Mesendoderm (in vitro differentiated cells): ENCODE measurements around the gene KCNJ5.
A peak's percentile ranks its signal among the peaks of the same experiment; 100 is the strongest.

Experiments used
- DNase-seq: peaks from one replicate; pipeline ENCODE4 v3.0.0; 2013
- H2AK5ac ChIP-seq: 2 replicates; pipeline ENCODE4 v1.6.1; 2013; ENCODE audit warnings: low read length, inconsistent platforms
- H2BK120ac ChIP-seq: 2 replicates; pipeline ENCODE4 v1.6.1; 2013; ENCODE audit warnings: low read depth, mild to moderate bottlenecking, low read length, moderate library complexity, mixed read lengths
- H2BK15ac ChIP-seq: replicated peaks from 2 replicates; pipeline ENCODE4 v1.6.1; 2013; ENCODE audit warnings: low read depth, mild to moderate bottlenecking, moderate library complexity
- H2BK5ac ChIP-seq: 2 replicates; pipeline ENCODE4 v1.6.1; 2013; ENCODE audit warnings: low read length, inconsistent platforms
- H3K18ac ChIP-seq: 2 replicates; pipeline ENCODE4 v1.6.1; 2013; ENCODE audit warnings: mild to moderate bottlenecking, low read length, mixed read lengths
- H3K23ac ChIP-seq: one replicate; pipeline ENCODE4 v1.6.1; 2013; ENCODE audit warnings: low read length
- H3K27ac ChIP-seq: 2 replicates; pipeline ENCODE4 v1.5.1; 2013; ENCODE audit warnings: low read depth, mild to moderate bottlenecking, inconsistent platforms, low read length, moderate library complexity
- H3K27me3 ChIP-seq: 2 replicates; pipeline ENCODE4 v1.6.1; 2013; ENCODE audit warnings: low read length, control low read depth, mild to moderate bottlenecking, inconsistent platforms; ENCODE audit not compliant: insufficient read depth, poor library complexity
- H3K36me3 ChIP-seq: 2 replicates; pipeline ENCODE4 v1.6.1; 2013; ENCODE audit warnings: low read length, inconsistent platforms; ENCODE audit not compliant: control insufficient read depth, insufficient read depth
- H3K4ac ChIP-seq: one replicate; pipeline ENCODE4 v1.6.1; 2013; ENCODE audit warnings: low read depth, mild to moderate bottlenecking, low read length, moderate library complexity
- H3K4me1 ChIP-seq: 2 replicates; pipeline ENCODE4 v1.6.1; 2013; ENCODE audit warnings: low read depth, low read length, inconsistent platforms; ENCODE audit not compliant: control insufficient read depth
- H3K4me2 ChIP-seq: 2 replicates; pipeline ENCODE4 v1.6.1; 2013; ENCODE audit warnings: low read length
- H3K4me3 ChIP-seq: 2 replicates; pipeline ENCODE4 v1.5.1; 2013; ENCODE audit warnings: mild to moderate bottlenecking, low read length
- H3K56ac ChIP-seq: one replicate; pipeline ENCODE4 v1.6.1; 2013; ENCODE audit warnings: low read length
- H3K79me1 ChIP-seq: 2 replicates; pipeline ENCODE4 v1.6.1; 2013; ENCODE audit warnings: low read length, inconsistent platforms
- H3K79me2 ChIP-seq: 2 replicates; pipeline ENCODE4 v1.6.1; 2013; ENCODE audit warnings: mild to moderate bottlenecking, low read length; ENCODE audit not compliant: control insufficient read depth, insufficient read depth
- H3K9ac ChIP-seq: 2 replicates; pipeline ENCODE4 v1.6.1; 2013; ENCODE audit warnings: low read length, inconsistent platforms
- H4K5ac ChIP-seq: one replicate; pipeline ENCODE4 v1.6.1; 2013; ENCODE audit warnings: low read length
- H4K8ac ChIP-seq: one replicate; pipeline ENCODE4 v1.6.1; 2013; ENCODE audit warnings: low read depth, mild to moderate bottlenecking, control low read depth, low read length, moderate library complexity
- WGBS: extraction: QIAGEN DNeasy Blood & Tissue Kit; methylation state at CpG from one replicate; pipeline ENCODE4 v1.1.7; 2013; ENCODE audit warnings: low lambda C conversion rate, missing lambda C conversion rate; ENCODE audit not compliant: insufficient coverage; ENCODE audit errors: extremely low coverage; 5-methylcytosine and 5-hydroxymethylcytosine counted together

Gene KCNJ5

GRCh38 chr11:128848815-128849455 lies 42.2 kb upstream of the KCNJ5 start:
- H2BK5ac ChIP-seq: no peak overlapping the region
- H4K5ac ChIP-seq: no peak overlapping the region
- no peak overlapping the region for H3K9ac ChIP-seq
- H3K18ac ChIP-seq: no peak overlapping the region
- no peak overlapping the region for H2AK5ac ChIP-seq
- H3K56ac ChIP-seq: no peak overlapping the region
- no peak overlapping the region for H2BK15ac ChIP-seq
- H3K79me2 ChIP-seq: no peaks in the 10 kb centered on the region
- WGBS: no CpG with 5 or more reads among the region's 10 CpGs
- no peak overlapping the region for H3K27ac ChIP-seq
- H3K36me3 ChIP-seq: no peaks in the 10 kb centered on the region
- no peaks in the 10 kb centered on the region for H3K4me1 ChIP-seq
- peak; percentile 86 for DNase-seq
- H3K4ac ChIP-seq: no peak overlapping the region
- H3K4me2 ChIP-seq: no peak overlapping the region
- H4K8ac ChIP-seq: no peak overlapping the region
- no peak overlapping the region for H3K23ac ChIP-seq
- H3K27me3 ChIP-seq: no peaks in the 10 kb centered on the region
- H3K4me3 ChIP-seq: no peak overlapping the region
- no peaks in the 10 kb centered on the region for H3K79me1 ChIP-seq
- no peak overlapping the region for H2BK120ac ChIP-seq

GRCh38 chr11:128852327-128853023 lies 38.7 kb upstream of the KCNJ5 start:
- no CpG with 5 or more reads among the region's 13 CpGs for WGBS
- no peak overlapping the region for H2BK5ac ChIP-seq
- H3K4me2 ChIP-seq: no peak overlapping the region
- H3K4me1 ChIP-seq: no peaks in the 10 kb centered on the region
- H2BK15ac ChIP-seq: no peak overlapping the region
- no peak overlapping the region for H3K56ac ChIP-seq
- H3K27ac ChIP-seq: no peak overlapping the region
- DNase-seq: peak; percentile 22
- no peaks in the 10 kb centered on the region for H3K79me2 ChIP-seq
- no peaks in the 10 kb centered on the region for H3K79me1 ChIP-seq
- no peak overlapping the region for H2BK120ac ChIP-seq
- no peaks in the 10 kb centered on the region for H3K27me3 ChIP-seq
- H3K36me3 ChIP-seq: no peaks in the 10 kb centered on the region
- no peak overlapping the region for H3K23ac ChIP-seq
- H4K5ac ChIP-seq: no peak overlapping the region
- no peak overlapping the region for H3K4ac ChIP-seq
- no peak overlapping the region for H2AK5ac ChIP-seq
- H3K9ac ChIP-seq: no peak overlapping the region
- no peak overlapping the region for H3K4me3 ChIP-seq
- H4K8ac ChIP-seq: no peak overlapping the region
- H3K18ac ChIP-seq: no peak overlapping the region

GRCh38 chr11:128853559-128853958 lies 37.6 kb upstream of the KCNJ5 start:
- no peaks in the 10 kb centered on the region for H3K27me3 ChIP-seq

DNA sequence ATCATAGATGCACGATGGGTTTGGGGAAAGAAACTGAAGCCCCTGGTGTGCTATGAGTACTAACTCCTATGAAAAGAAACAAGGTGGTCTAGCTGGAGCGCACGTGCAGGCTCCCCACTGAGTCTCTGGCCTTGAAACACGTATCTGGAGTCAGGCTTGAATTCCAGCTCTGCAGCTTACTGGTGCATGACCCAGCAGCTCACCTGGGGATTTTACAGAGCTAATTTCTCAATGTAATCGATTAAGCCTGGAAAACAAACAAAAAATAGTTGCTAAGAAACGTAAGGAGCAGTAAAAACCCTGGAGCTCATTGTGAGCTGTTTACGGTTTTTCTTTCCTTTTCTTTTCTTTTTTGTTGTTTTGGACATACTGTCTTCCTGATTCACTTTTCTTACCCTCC lies 36.3 kb upstream of the KCNJ5 start:
- no peak overlapping the region for H3K4me2 ChIP-seq
- H3K18ac ChIP-seq: no peak overlapping the region
- H2BK120ac ChIP-seq: no peak overlapping the region
- no peaks in the 10 kb centered on the region for H3K4me1 ChIP-seq
- H3K79me2 ChIP-seq: no peaks in the 10 kb centered on the region
- no peaks in the 10 kb centered on the region for H3K36me3 ChIP-seq
- H2BK15ac ChIP-seq: no peak overlapping the region
- H3K4me3 ChIP-seq: no peak overlapping the region
- H4K5ac ChIP-seq: no peak overlapping the region
- no peak overlapping the region for H3K4ac ChIP-seq
- H2BK5ac ChIP-seq: no peak overlapping the region
- H3K27me3 ChIP-seq: no peaks in the 10 kb centered on the region
- H3K23ac ChIP-seq: no peak overlapping the region
- H3K79me1 ChIP-seq: no peaks in the 10 kb centered on the region
- no peak overlapping the region for H3K9ac ChIP-seq
- WGBS: no CpG with 5 or more reads among the region's 7 CpGs
- H3K56ac ChIP-seq: no peak overlapping the region
- DNase-seq: no peak
- no peak overlapping the region for H2AK5ac ChIP-seq
- no peak overlapping the region for H3K27ac ChIP-seq
- no peak overlapping the region for H4K8ac ChIP-seq

More at GRCh38 chr11:128853559-128853958, 37.6 kb upstream of the KCNJ5 start:
- H3K79me2 ChIP-seq: no peaks in the 10 kb centered on the region
- H4K8ac ChIP-seq: no peak overlapping the region
- H3K4me2 ChIP-seq: no peak overlapping the region
- no peaks in the 10 kb centered on the region for H3K79me1 ChIP-seq
- H3K36me3 ChIP-seq: no peaks in the 10 kb centered on the region
- H3K9ac ChIP-seq: no peak overlapping the region
- H3K56ac ChIP-seq: no peak overlapping the region
- no peak overlapping the region for H3K27ac ChIP-seq
- H3K4me3 ChIP-seq: no peak overlapping the region
- H3K18ac ChIP-seq: no peak overlapping the region
- H2BK120ac ChIP-seq: no peak overlapping the region
- no peak for DNase-seq
- H2BK15ac ChIP-seq: no peak overlapping the region
- no peak overlapping the region for H3K4ac ChIP-seq
- WGBS: no CpG with 5 or more reads among the region's 6 CpGs
- no peak overlapping the region for H2BK5ac ChIP-seq
- H2AK5ac ChIP-seq: no peak overlapping the region
- H4K5ac ChIP-seq: no peak overlapping the region
- H3K23ac ChIP-seq: no peak overlapping the region
- no peaks in the 10 kb centered on the region for H3K4me1 ChIP-seq

GRCh38 chr11:128856241-128856640 lies 34.9 kb upstream of the KCNJ5 start:
- no peaks in the 10 kb centered on the region for H3K79me1 ChIP-seq
- H3K23ac ChIP-seq: no peak overlapping the region
- no peak overlapping the region for H3K27ac ChIP-seq
- no peak for DNase-seq
- no peak overlapping the region for H2BK15ac ChIP-seq
- no peak overlapping the region for H4K5ac ChIP-seq
- no peak overlapping the region for H3K9ac ChIP-seq
- H2BK5ac ChIP-seq: no peak overlapping the region
- no peaks in the 10 kb centered on the region for H3K36me3 ChIP-seq
- WGBS: no CpG with 5 or more reads among the region's 6 CpGs
- H2BK120ac ChIP-seq: no peak overlapping the region
- no peak overlapping the region for H4K8ac ChIP-seq
- H3K4me3 ChIP-seq: no peak overlapping the region
- no peaks in the 10 kb centered on the region for H3K27me3 ChIP-seq
- H2AK5ac ChIP-seq: no peak overlapping the region
- H3K4me2 ChIP-seq: no peak overlapping the region
- no peak overlapping the region for H3K56ac ChIP-seq
- no peak overlapping the region for H3K18ac ChIP-seq
- H3K4ac ChIP-seq: no peak overlapping the region
- no peaks in the 10 kb centered on the region for H3K79me2 ChIP-seq
- H3K4me1 ChIP-seq: no peaks in the 10 kb centered on the region
